NCI-H2029 (cell line): ENCODE data around the gene AMOTL1.
A peak's percentile ranks its signal among the peaks of the same experiment; 100 is the strongest.
"Not testable (repeated sequence)": the region's sequence is repeated elsewhere in the genome, so short reads cannot be mapped to it uniquely, and the experiment has no call there.

Experiments
- DNase-seq: peaks from one replicate; lab custom pipeline; 2025; lab: John Stamatoyannopoulos, UW

The AMOTL1 gene

GRCh38 chr11:94823102-94823732 lies 55.1 kb downstream of the AMOTL1 start:
- no peak for DNase-seq

DNA sequence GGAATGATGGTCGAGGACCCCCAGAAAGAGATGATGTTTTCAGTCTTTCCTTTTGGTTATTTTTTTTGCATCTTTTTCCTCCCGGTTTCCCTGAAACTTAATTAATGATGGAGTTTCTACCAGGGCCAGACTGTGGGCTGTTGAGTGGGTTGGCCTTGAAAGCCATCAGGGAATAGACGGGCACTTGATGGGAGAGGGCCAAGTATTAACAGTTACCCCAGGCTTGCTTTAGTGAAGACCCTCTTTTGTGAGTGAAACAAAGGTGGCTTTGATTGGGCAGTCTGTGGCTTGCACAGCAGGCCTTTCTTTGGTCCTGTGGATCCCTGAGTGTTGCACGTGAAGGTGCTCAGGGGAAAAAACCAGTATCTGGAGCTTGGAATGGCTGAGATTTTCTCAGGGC lies 56.9 kb downstream of the AMOTL1 start:
- DNase-seq, result no peak

DNA sequence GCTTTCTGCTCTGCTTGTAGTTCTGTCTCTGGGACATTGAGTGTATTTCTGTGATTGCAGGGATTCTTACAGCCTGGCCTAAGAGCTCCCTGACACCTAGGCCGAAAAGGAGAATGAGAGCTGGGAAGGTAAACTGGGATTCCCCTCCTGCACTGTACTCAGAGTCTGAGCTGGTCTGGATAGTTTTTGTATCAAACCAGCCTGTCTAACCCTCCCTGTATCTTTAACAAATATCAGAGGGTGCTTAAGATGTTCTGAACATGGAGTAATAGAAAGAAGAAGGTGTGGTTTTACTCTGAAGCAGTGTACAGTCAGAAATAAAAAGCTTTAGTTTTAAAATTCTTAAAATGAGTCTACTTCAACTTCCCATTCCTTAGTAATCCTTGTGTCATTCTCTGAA lies 57.3 kb downstream of the AMOTL1 start:
- DNase-seq, result no peak

DNA sequence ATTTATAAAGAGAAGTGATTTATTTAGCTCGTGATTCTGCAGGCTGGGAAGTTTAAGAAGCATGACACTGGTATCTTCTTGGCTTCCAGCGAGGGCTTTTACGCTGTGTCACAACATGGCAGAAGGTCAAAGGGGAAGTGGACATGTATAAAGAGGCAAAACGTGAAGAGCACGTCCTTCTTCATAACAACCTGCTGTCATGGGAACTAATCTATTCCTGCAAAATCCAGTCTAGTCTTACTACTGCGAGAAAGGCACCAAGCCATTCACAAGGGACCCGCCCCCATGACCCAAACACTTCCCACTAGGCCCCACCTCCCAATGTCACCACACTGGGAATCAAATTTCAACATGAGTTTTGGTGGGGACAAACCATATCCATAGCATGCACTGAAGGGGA lies 58.3 kb downstream of the AMOTL1 start:
- DNase-seq, result peak; percentile 13

DNA sequence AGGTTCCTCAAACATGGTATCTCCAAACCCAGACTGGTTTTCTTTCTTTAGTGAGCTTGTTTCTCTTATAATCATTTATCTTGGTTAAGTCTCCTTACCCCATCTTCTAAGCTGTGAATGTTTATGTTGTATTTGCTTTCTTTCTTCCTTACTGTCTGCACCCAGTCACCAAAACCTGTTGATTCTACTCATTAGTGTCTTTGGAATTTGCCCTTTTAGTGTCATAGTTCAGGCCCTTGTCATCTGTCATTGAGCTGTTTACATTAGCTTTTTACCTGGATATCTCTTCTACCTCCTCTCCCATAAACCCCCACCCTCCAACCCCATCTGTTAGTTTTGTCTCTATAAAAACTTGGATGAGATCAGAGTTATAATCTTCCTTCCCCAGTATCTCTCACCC lies 59.9 kb downstream of the AMOTL1 start:
- DNase-seq, result no peak

DNA sequence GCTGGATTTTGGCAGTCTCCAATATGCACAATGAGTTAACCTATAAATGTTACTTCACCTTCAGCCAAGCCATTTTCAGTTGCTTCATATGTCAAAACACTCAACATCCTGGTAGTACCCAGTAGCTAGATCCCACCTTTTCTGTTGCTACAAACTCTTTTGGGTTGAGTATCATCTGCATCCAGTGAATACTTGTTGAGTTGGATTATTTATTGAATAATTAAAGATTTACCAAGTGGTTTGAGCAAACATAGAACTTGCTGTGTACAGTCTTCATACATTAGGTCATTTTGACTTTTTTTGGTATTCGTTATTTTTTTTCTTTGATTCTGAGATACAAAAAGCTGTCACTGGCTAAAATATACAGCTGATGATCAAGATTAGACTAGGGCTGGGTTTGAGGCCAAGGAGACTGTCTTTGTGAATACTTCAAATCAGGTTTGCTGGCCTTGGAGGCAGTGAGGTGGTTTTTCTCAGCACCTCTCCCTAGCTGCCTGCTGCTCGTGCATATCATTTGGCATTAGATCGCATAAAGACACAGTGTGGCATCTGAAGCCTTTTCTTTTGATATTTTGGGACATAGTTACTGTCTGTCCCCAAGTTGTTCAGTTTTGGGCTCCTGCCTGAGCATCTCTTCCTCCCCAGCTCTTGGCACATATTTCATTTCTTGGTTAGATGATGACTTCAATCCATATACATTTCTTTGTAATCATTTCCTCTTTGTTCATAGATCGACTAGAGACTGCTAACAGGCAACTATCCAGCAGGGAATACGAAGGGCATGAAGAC lies 62.8 kb downstream of the AMOTL1 start:
- no peak for DNase-seq

DNA sequence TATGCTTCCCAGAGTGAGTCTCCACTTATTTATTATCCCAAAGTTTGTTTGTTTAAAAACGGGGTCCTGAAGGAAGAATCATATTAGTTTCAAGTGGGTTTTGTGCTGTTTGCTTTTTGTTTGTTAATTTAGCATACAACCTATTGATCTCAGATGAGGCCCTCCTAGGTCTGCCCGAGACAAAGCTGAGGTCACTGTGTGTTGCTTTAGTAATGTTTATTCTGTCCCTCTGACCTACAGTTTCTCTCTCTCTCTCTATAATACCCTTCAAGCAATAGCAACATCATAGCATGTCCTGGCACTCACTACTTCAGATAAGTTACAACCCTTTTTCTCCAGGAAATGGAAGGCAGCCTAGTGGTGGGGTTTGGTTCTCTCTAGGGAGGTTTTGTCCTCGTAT lies 63.4 kb downstream of the AMOTL1 start:
- no peak for DNase-seq

GRCh38 chr11:94832604-94833235 lies 64.6 kb downstream of the AMOTL1 start:
- peak; percentile 49 for DNase-seq

GRCh38 chr11:94834911-94835593 lies 66.9 kb downstream of the AMOTL1 start:
- DNase-seq, result no peak

DNA sequence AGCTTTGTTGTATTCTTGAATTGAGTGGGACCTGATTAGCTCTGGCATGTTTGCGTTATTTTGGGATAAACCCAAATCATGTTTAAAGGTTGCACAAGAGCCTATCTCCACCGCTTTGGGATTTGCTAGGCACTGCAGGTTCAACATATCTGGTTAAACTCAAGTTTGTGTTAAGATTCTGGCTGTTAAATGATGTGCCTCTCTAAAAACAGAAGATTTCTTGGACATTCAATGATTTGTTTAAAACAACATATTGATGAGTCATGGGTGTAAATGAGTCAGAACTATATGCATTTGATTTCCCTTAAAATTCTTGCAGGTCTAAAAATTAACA lies 67.4 kb downstream of the AMOTL1 start:
- DNase-seq, result no peak

DNA sequence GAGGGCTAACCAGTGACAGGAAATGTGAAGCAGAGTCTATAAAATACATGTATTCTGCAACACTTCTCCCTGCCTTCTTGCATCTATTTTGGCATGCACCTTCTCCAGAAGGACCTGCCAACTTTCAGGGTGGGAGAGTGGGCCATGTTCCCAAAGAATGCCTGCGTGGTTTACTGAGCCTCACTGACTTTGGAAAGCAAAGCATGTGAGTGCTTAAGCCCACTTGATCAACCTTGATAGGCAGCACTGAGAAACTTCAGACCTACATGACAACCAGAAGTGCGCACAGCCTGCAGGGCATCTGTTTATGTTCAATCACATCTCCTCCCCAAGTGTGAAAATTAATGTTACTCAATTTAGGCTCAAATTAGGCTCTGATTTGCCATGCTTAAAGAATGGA lies 69.2 kb downstream of the AMOTL1 start:
- no peak for DNase-seq

GRCh38 chr11:94838027-94838731 lies 70.0 kb downstream of the AMOTL1 start:
- DNase-seq, result peak; percentile 45

DNA sequence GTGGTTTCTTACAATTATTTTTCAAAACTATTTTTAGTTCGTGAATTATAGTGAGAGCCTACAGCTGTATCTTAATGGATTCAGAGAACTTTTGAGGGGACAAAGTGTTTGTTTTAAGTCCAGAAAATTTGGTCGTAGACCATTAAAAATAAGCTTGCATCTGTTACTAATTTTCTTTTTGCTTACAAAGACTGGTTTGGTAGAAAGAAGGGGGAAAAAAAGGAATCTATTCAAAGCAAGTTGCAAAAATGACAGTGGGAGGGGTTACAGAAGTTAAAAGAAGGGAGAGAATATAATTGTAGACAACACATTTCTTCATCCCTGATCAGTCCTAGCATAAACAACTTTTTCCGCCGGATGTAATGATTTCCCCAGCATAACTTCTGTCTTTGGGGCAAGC lies 72.1 kb downstream of the AMOTL1 start:
- DNase-seq, result no peak

GRCh38 chr11:94844031-94844430 lies 75.9 kb downstream of the AMOTL1 start:
- no peak for DNase-seq

DNA sequence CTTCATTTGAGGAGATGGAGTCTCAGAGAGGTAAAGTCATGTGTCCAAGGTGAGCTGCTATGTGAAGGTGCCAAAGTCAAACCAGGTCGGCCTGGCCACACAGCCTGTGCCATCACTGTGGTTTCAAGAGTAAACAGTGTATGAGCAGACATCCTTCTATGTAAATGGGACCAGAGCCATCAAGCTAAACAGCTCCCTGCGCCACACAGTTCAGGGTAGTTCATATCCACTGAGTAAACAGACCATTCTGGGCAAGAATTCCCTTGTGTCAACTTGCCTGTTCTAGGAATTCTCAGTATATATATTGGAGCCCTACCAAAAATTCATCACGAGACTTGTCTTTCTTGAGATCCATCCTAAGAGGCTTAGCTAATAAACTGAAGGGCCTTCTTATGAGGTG lies 77.5 kb downstream of the AMOTL1 start:
- DNase-seq, result peak; percentile 91

DNA sequence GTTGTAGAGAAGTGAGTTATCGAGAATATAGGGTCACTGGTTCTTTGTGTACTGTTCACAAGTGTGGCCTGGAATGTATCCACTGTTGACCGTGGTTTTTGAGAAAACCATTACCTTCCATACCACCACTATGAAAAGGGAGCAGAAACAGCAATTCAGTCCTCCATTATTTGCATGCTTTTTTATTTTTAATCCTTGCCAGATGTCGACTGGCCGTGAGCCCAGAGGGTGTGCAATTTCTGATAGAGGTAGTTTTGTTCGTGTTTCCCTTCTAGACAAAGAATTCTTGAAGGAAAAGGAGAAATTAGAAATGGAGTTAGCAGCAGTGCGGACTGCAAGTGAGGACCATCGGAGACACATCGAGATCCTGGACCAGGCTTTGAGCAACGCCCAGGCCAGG lies 81.7 kb downstream of the AMOTL1 start:
- no peak for DNase-seq

DNA sequence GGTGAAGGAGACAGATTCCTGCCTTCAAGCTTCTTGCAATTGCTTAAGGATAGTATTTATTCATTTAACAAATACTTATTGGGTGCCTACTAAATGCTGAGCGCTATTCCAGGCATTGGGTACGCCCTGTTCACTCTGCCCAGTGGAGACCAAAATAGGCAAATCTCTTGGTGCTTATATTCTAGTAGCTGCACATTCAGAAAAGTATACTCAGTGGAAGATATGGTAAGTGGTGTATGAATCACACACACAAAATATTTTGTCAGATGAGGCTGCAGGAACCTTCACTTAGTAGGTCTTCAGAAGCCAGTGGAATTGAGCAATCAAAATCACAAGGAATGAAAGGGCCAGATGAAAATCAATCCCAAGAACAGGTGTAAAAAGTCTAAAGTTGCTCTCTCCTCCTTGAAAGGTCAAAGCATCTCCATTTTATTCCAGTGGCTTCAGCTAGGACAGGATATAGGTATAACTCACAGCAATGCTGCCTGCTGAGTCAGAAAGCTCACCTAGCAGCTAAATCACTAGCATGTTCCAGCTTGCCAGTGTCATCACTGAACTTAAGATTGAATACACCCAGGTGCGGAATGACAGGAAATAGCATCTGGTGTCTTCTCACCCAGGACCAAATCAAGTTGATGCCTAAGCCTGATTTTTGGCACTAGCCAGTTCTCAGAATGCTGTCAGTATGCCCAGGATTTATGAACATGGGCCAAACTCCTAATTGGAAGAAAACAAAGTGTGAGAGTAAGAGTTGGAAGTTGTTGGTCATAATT lies 83.9 kb downstream of the AMOTL1 start:
- no peak for DNase-seq

DNA sequence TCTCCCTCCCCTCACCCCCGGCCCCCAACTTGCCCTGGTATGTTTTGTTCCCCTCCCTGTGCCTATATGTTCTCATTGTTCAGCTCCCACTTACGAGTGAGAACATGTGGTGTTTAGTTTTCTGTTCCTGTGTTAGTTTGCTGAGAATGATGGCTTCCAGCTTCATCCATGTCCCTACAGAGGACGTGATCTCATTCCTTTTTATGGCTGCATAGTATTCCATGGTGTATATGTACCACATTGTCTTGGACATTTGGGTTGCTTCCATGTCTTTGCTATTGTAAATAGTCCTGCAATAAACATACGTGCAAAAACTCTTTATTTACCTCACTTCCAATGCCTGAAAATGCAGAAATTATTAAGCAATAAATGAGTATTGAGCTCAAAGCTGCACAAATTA lies 85.1 kb downstream of the AMOTL1 start:
- DNase-seq, result not testable (repeated sequence)

DNA sequence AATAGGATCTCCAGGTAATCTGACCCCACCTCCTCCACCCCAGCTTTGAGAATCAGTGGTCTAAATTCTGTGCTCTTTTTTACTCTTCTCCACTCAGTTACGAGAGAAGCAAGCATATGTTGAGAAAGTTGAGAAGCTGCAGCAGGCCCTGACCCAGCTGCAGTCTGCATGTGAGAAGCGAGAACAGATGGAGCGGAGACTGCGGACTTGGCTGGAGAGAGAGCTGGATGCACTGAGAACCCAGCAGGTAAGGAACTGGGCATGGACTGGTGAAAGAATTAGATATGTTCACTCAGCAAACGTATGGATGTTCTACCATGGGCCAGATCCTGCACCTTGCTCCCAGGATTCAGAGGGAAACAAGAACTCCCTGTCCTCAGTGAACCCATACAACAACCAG lies 85.7 kb downstream of the AMOTL1 start:
- no peak for DNase-seq

DNA sequence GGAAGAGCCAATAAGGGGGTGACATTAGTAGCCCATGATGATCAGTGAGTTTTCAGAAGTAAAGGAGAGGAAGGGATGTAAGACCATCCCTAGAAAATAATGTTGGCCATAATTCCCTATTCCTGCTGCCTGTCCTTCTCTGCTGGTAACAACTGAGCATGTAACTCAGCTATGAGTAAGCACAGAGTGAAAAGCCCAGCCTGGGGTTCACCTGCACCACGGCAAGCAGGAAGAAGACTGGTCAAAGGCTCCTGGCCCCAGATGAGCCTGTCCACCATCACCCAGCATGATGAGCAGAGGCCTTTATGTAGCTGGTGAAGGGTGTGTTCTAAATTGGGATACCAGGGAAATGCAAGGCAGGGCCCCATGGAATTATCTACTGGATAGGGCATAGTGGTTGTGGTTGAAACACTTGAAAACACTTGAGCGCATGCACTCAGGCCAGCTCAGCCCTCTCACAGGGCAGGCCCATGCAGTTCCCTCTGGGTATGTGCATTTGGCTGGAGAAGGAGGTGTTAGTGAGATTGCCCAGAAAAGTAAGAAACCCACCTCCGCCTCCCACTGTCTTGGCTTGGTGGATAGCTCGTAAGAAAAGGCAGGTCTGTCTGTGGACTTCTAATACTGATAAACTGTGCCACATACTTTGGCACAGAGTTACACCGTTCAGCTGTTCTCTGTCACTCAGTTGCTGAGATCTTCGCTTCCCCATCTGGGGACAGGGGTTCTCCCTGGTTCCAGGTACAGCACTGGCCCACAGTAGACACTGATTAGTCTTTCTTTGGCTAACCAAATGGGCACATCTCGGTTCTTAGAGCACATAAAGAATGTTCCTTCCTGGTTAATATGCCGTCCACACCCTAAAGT lies 86.8 kb downstream of the AMOTL1 start:
- no peak for DNase-seq

DNA sequence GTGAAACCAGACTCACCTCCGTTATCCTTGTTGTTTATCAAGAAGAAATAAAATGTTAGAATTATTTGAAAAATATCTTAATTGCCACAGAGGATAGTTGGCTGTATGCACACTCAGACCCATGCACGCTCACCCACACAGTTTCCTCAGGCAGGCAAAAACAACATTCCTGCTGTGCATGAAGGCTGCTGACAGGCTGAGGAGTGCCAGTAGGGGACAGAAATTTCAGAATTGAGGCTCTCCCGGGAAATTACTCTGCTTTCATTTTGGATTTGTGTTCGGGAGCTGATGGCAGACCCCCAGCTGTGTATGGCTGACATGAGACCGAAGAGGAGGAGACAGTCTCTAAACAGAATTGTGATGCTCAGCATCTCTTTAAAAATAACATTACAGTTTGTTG lies 87.5 kb downstream of the AMOTL1 start:
- DNase-seq, result no peak
